ENCODE results near the gene TIMM10B.

Gene TIMM10B

DNA sequence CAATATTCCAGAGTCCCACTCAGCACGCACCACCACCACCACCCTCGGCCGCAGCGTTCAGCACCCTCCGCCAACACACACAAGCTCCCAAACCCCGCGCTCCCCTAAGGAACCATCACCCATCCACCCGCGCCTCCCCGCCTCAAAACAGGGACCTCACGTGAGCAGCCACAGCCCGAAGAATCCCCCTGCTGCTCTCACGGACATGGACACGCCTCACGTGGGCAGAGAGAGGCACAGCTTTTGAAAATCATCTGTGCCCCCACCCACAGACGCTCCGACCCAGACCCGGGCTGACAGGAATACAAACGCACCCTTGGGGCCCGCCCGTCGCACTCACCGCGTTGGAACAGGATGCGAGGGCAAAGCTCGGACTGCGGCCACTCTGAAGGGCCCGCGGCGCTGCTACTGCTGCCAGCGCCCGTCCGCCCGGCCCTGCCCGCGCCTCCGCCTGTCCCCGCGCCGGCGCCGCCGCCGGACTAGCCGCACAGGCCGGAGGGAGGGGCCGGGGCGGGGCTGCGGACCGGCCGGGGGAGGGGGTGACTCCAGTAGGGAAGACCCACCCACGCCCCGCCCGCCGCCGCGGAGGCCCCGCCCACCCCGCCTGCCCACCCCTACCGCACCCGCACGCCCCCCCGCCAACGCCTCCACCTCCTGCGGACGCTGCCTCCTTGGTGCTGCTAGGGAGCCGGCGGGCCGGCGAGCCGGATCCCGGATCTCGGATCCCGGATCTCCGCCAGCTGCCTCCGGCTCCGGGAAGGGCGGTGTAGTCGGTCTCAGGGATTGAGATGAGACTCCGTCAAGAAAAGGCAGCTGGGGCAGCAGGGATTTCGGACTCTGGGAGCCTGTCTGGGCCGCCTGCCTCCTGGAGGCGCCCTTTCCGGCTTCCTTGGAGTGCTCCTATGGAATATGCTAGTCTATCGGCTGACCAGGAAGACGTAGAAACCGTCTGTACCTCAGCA, 7.6 kb upstream of the TIMM10B start, which contains the start of gene TRIM3:
Gene TRIM3 (minus strand): TSS at position 491 of the 962 bp plus-strand sequence. CDS start 8,246 bp downstream, outside the sequence.
- DNase-seq: peak; percentile 54

DNA sequence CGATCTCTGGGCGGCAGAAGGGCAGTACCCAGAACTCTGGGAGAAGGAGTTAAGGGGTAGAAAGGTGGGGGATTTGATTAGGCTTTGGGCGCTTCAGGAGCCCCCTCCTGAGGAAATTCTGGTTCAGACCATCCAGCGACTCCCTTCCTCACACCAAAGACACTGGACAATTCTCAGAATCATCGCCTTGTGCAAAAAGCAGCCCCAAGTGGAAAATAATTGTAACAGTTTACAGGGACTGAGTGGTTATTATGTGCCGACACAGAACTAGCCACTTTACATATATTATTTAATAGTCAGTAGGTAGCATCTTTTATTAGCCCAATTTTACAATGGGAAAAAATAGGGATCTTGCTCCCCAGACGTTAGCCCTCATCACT, 6.9 kb upstream of the TIMM10B start:
- no peak for DNase-seq

DNA sequence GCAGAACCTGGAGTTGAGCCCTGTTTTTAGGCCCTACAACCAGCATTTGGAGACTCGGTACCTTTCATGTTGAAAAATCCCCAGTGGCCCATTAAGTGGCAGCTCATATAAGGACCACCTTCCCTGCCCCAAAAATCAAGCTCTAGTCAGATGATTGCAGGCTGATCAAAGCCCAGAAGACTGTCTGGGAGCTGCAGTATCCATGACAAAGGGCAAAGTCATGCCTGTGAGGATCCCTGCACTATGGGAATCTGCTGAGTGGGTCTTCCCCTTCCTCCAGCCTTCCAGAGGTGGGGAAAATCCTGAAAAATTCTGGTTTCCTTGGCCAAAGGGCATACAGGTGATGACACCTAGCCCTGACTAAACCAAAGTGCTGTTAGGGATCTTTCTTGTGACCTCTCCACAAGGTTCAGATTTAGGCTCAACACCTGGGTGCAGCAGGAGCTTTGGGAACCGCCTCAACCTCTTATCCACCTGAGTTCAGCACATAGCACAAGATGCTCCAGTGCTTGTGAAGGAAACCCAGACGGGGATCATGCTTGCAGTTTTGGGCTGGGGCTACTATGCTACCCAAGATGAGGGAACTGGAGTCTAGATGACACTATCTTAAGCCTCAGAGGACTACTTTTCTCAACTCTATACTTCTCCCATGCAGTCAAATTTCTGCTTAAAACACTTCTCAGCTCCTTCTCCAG, 6.3 kb upstream of the TIMM10B start:
- no peak for DNase-seq

DNA sequence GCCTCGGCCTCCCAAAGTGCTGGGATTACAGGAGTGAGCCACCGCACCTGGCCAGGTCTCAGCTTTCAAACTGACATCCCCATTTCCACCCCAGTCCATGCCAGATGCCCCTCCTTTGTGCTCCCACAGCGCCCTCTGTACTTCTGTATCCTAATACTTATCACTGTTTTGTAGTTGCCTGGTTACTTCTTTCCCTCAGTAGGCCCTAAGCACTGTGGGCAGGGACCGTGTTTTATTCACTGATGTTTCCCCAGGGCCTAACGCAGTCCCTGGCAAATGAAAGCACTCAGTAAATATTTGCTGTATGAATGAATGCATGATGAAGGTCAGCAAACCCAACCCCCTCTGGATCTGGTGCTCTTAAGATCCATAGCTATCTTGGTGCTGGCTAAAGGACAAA, 5.4 kb upstream of the TIMM10B start:
- no peak for DNase-seq

DNA sequence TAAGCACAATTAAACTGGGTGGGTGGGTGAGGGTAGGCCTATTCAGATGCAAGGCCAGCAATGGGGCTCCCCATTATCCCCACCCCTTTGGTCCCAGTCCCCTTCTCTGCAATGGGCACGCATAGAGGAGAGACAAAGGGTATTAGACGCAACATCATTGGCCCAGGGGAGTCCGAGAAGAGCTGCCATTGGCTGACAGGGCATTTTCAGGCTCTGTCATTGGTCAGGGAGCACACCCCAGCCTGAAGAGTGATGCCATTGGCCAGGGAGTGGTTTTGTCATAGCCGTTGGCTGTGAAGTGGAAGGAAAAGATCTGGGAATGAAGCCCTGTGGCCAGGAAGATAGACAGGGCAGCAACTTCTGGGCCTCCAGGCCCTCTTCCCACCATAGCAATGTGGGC, 4.7 kb upstream of the TIMM10B start:
- DNase-seq: no peak

DNA sequence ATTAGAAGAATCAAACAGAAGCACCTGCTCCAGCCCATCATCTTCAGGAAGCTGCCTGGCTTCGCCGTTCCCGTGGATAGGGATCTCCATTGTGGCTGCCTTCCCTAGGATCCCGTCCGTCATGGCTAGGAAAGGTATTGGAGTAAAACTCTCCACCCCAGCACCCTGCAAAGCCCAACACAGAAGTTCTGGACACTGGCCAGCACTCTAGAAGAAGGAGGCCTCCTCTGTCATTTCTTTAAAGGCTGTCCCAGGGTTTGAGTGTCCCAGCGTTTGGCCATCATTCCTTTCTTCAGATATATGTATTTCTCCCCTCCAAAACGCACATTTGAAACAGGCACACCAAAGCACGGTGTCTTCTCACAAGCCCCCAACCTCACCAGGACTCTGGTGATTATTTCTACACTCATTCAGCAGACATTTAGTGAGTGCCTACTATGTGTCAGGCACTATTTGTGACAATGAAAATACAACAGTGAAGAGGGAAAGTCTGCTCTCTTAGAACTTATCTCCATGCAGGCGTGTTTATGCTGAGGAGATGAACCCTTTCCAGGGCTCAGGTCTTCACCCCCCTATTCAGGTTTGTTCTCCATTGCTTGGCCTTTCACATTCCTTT, 894 bp upstream of the TIMM10B start:
- no peak for DNase-seq

DNA sequence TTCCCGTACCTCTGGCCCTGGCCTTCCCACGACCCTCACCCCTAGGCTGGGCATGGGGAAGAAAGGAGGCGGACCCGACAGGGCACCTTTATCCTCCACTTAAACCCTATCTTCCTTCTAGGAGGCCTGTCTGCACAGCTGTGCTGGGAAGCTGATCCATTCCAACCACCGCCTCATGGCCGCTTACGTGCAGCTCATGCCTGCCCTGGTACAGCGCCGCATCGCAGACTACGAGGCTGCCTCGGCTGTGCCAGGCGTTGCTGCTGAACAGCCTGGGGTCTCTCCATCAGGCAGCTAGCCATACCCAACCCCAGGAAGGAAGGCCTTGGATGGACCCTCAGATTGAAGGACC, 599 bp downstream of the TIMM10B start:
- no peak for DNase-seq

DNA sequence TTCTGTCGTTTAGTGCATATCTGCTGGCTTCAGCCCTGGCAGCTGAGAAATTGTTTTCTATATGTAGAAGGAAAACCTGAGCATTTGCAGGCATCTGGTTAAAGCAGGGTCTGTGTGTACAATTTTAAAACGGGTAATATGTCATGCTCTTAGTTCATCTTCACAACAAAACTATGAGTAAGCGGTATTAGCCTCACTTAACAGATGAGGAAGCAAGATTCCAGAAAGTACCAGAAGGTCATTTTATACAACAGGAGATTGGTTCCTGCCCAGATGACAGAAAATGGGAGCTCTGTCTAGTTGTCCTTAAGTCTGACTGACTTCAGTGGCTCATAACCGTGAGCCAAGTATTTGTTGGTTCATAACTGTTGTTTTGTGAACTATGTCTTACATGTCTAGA, 1.1 kb downstream of the TIMM10B start:
- DNase-seq: no peak

DNA sequence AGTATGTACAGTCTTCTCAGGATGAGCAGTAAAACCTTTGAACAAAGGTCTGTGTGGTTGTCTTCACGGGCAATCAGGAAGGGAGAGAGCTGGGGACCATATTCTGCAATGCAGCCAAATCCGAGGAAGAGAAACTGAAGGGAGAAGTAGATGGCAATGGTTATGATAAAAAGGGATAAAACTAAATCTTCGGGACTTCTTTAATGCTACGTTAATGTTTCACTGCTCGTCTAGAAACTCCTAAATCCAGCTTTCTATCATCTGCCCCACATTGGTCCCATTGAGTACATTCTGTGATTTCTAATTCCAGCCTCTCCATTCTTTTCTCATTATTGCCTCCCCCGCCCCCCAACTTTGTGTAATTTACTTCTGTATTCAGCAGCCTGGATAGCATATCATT, 1.7 kb downstream of the TIMM10B start:
- DNase-seq: no peak

DNA sequence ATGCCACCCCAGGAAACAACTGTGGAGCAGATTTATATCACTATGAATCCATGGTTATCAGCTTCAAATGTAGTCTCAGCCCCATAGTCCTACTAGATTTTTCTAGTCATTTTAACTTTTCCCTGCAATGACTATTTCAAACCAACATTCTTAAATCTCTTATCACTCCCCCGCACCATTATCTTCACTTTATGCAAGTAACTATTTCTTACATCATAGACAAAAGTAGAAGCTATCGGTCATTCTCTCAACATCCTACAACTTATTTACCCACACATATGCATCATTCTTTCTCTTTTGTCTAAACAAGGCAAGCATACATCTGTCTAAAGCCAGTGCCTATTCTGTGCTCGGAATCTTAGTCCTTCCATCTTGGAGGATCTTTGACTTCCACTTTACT, 4.4 kb downstream of the TIMM10B start:
- DNase-seq: no peak

DNA sequence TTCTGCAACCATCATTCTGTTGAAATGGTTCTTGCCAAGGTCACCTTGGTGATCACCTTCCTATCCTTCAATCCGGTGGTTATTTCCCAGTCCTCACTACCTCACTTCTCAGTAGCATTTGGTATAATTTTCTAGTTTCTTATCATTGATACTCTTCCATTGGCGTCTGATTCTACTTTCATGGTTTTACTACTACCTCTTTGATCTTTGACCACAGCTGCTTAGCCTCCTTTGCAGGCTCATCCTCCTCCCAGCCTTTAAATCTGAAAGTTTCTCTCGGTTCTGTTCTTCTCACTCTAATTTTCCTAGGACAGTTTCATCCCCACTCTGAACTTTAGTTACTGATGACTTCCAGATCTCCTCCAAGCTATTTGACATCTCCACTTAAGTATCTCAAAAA, 5.0 kb downstream of the TIMM10B start:
- DNase-seq: no peak

DNA sequence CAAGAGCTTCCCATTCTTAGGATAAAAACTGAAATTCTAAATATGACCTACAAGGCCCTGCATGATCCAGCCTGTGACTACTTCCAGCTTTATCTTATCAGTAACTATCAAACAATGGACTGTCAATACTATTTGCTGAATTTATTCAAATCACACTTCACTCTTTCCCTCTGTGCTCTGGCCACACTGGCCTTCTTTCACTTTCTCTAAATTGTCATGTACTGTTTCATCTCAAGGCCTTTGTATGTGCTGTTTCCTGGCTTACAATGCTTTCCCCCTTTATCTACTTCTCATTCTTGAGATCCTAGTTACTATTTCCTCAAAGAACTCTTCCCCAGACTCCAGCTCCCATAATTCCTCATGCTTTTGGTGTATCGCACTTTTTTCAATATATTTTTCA, 5.6 kb downstream of the TIMM10B start:
- no peak for DNase-seq

DNA sequence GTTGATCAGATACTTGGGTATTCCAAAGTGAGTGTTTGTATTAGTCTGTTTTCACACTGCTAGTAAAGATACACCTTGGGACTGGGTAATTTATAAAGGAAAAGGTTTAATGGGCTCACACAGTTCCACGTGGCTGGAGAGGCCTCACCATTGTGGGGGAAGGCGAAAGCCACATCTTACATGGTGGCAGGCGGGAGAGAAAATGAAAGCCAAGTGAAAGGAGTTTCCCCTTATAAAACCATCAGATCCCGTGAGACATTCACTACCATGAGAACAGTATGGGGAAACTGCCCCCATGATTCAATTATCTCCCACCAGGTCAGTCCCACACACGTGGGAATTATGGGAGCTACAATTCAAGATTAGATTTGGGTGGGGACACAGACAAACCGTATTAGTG, 7.0 kb downstream of the TIMM10B start:
- no peak for DNase-seq

DNA sequence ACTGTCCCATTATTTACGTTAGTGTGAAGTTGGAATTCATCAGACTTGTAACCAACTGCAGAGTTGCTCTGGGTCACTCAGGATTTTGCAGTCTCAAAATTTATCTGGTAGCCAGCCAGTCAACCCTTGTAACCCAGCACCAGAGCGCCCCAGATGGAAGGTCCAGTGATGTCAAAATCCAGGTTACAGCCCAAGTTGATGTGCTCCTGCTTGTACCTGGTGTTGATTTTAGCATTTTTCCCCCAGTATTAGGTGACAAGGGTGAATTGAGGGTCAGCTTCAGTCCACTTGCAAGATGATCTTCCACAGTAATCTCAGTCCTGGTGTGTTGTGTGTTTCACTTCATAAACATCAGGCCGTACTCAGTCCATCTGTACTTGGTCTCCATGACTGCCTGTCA, 7.5 kb downstream of the TIMM10B start:
- no peak for DNase-seq

DNA sequence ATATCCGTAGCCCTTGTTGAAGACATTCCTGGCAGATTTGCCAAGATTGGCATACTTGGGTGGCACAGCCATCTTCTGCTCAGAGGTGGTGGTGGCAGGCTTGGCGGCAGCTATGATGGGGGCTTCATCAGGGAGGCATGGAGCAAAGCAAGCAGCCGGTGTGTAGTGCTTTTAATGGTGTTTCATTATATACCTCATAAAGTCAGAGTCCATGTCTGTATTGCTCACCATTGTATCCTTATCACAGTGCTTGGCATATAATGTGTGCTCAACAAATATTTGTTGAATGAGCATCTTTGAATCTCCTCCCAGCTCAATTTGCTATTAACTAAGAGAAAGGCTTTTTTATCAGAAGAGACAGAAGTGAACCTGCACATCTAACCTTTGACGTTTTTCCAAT, 8.0 kb downstream of the TIMM10B start:
- DNase-seq: no peak

DNA sequence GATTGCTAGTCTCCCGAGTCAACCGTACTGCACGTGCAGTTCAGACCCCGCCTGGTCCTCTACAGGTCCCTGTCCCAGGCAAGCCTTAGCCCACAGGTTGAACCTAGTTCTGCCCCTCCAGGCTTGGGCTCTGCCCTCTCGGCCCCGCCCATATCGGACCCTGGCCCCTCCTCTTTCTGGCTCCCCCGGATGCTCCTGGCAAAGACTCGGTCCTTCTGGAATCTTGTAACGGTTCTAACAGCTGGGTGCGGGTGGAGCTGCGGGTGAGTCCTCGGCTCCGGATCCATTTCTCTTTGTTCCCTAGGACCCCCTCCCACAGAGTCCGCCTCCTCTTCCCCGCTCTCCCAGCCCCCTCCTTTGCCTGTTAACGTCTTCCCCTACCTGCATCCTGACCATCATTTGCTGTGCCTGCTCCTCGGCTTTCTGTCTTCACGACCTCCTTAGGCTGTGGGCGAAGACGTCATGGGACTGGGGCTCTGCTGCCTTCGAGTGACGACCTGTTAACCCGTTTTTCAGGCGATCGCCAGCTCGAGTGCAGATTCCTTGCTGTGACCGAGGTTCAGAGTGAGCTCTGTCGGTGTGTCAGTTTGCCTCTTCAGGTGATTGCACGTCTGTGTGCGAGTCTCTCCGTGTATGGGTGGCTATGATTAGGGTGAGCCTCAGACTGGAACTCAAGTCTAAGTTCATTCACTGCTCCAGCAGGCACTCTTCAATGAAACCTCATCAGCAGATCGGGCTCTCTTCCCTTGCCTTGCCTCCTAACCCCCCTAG, 16.0 kb downstream of the TIMM10B start, which contains the start of gene DNHD1:
Gene DNHD1 (plus strand): TSS at position 212 of the 771 bp plus-strand sequence. CDS start 936 bp downstream, outside the sequence.
- DNase-seq: no peak

DNA sequence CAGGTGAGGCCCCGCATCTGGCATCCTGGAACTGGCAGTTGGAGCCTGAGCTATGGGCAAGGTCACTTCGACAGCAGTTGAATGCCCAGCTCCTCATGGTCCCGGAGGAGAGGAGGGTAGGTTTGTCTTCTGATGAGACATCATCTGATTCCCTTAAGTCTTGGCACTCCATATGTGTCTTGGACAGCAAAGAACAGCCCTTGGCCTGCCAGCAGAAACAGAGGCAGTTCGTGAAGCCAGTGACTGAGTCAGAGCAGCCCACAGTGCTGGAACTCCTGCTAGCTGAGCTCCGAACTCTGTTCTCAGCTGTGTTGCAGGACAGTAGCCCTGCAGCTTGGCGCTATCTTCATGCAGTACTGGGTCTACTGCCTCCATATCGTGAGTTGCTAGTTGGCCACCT, 16.8 kb downstream of the TIMM10B start:
- DNase-seq: no peak

DNA sequence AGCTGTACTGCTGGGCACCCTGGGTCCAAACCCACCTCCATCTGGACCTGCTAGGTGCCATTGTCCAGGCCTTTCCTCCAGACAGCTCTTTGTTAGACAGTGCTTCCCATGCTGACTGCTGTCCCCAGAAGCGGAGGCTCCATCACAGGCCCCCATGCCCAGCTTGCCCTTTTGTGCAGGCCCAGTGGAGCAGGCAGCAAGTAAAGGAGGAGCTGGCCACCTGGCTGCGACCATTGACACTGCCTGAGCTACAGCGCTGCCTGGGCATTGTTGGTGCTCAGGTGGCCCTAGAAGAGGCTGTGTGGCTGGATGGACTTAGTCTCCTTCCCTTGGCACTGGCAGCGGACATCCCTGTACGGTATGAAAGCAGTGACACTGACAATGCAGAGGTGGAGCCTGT, 17.2 kb downstream of the TIMM10B start:
- DNase-seq: no peak

DNA sequence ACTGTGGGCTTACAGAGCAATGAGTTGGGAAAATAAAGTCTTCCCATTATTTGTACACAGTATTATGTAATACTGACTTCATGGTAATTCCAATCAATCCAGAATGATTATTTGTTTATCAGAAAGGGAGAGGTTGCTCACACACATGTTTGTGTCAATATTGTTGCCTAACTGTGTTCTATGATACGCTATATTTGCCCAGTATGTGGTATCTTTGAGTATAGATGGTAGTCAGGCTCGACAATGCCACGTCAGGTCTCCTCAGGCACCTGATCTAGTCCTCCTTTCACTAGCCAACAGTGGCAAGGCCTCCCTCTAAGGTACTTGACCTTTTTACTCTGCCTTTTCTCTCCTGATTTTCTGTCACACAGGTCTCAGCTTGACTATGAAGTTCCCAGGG, 21.1 kb downstream of the TIMM10B start:
- DNase-seq: no peak

DNA sequence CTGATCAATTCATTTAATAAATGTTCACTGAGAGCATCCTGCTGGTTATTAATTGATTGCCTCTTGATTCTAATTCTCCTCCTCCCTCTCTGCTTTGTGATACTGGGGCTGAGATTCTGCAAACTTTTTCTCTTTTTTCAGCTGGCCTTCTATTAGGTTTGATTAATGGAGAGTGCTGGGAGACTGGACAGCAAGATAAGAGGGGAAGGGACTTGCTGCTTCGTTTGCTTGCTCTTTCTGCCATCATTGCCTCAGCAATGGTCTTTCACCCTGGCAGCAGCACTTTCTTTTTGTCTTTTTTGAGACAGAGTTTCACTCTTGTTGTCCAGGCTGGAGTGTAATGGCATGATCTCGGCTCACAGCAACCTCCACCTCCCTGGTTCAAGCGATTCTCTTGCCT, 22.9 kb downstream of the TIMM10B start:
- DNase-seq: no peak

DNA sequence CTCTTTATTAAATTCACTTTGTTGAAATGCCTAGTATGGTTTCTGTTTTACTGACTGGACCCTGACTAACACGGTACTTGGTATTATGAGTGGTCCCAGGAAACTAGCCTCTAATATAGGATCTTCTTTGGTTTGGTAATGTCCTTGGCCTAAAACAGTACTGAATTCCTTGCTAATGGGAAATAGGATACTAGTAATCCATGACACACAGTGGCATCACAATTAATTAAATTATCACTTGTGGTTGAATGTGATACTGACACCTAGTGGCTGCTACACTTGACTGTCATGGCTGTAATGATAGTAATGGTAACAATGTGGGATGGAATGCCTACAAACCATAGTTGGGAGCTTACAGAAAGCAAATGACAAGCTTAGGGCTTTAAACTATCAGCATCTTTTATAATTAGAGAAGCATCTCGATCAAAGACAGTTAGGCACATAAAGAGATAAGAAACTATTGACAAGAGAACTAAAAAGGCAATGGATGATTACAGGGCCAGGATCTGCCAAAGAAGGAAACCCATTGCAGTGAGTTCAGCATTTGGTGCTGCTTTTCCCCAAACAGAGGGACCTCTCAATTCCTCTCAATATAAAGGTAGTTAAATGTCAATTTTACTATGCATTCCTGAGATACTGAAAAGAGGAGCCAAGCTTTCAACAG, 24.4 kb downstream of the TIMM10B start:
- no peak for DNase-seq

DNA sequence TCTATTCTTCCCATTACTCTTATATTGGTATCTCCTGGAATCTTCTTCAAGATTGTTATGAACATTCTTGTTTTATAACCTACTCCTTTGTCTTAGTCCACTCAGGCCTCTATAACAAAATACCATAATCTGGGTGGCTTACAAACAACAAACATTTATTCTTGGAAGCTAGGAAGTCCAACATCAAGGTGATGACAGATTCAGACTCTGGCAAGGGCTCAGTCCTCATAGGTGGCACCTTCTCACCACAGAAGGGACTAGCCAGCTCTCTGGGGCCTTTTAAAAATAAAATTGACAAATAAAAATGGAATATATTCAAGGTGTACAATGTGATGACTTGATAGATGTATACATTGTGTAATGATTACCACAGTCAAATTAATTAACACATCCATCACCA, 35.6 kb downstream of the TIMM10B start:
- DNase-seq: no peak
